GM21717 (cell line): ENCODE measurements around the gene NEO1.

ENCODE experiments used
- ATAC-seq: cut with Tn5 transposase; IDR thresholded peaks from one replicate; pipeline ENCODE4 v1.9.1; 2021; ENCODE audit warnings: mild to moderate bottlenecking, moderate library complexity; ENCODE audit not compliant: unreplicated experiment

The NEO1 gene

GRCh38 chr15:73246898-73247297, 194.6 kb downstream of the NEO1 start:
- ATAC-seq = no peak

DNA sequence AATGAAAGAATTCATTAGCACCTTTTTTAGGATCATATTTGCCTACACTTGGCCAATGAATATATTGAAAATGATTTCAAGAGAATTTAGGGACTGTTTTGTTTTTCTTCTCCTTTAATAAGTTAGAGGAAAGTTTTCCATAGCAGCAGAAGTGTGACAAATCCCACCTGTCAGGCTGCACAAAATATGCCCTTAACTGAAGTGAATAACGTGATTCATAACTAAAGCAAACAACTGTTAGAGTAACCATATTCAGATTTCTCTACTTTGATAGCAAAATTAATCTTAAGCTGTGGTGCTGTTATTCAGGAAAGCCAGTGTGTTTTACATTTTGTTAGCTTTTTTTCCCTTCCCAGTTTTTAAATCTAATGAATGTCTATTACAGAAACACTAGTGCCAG, 195.1 kb downstream of the NEO1 start:
- ATAC-seq = no peak

- no peak for ATAC-seq
Measured at GRCh38 chr15:73249499-73249898, 197.2 kb downstream of the NEO1 start.

- ATAC-seq = no peak
Measured at GRCh38 chr15:73254598-73254997, 202.3 kb downstream of the NEO1 start.

DNA sequence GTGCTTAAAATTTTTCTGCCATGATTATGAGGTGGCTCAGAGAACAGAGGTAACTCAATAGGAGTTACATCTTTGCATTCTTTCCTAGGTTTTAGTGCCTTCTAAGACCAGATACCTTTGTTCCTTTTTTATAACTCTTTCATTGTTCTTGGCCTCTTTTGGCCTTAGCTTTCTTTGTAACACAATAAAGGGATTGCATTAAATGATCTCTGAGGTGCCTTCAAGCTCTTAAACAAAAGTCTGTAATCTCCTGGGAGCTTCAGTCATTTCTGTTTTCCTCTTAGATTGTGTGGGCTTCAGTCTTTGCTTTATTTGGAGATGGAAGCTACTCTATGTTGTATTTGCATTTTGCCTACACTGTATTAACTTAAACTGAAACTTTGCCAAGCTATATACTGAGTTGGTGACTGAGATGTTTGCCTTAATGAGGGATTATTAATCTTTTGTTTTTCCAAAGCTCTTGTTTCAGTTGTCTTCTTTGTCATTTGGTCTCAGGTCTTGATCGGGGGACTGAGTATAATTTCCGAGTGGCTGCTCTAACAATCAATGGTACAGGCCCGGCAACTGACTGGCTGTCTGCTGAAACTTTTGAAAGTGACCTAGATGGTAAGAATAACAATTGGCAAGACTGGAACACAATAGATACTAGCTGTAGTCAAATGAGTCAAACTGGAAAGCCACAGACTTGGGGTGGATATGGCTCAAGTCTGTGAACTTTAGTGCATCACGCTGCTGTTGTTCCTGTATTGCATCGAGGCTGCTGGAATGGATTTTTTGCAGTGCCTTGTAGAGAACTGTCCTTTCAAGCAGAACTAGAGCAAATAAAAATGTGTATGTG, 206.2 kb downstream of the NEO1 start:
- ATAC-seq = no peak

DNA sequence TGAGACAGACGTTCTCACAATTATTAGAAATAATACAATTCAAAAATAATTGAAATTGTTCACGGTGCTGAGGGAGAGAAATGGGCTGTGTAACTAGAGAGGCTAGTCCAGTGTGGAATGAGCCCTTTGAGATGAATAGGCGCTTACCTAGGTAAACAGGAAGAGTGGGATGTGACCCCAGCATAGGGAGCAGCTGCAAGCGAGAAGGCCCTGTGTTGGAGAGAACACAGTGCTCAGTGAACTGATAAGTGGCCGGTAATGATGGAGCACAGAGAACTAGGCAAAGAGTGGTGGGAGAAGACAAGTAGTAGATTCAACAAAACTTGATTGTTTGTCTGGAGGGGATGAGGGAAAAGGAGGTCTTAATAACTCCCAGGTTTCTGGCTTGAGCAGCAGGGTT, 212.6 kb downstream of the NEO1 start:
- ATAC-seq = no peak

DNA sequence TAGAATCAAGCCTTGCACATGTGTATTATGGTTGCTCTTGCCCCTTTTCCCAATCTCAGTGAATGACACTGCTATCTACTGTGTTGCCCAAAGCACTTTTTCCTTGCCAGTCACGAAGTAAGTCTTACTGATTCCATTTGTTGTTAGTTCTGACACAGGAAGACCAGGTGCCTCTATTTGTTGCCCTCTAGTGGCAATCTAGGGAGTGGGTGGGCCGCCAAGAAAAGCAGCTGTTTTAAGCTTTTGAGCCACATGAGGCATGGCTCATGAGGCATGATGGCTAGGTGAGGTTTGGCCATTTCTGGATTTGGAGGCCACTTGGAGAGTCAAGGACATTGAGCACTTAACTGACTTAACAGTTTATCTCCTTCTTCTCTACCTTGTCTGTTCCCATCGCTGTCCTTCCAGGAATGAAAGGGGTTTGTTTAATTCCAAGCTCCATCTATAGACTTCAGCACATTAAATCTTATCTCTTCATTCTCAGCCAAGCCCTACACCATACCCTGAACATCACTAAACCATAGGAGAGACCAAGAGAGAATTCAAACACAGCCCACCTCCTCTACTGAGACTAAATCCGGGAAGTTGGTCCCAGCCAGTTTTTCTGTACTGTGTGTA, 213.4 kb downstream of the NEO1 start:
- ATAC-seq = no peak

DNA sequence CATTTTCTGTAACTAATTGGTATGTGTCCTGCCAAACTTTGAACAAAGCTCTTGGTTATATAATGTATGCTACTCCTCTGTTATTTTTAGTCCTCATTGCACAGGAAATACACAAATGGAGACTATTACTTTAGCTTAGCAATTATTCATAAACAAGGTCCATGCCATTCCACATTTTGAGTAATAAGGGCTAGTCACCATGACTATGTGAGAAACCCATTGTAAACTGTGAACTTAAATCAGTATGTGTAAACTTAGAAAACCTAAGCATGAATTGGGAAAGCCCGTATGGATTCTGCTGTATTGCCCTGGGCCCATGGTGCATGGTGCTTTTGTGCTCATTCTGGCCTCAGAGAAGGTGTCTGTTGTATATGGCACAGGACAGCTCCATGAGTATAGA, 216.2 kb downstream of the NEO1 start:
- no peak for ATAC-seq

- ATAC-seq = no peak
Measured at GRCh38 chr15:73270366-73271097, 218.3 kb downstream of the NEO1 start.

DNA sequence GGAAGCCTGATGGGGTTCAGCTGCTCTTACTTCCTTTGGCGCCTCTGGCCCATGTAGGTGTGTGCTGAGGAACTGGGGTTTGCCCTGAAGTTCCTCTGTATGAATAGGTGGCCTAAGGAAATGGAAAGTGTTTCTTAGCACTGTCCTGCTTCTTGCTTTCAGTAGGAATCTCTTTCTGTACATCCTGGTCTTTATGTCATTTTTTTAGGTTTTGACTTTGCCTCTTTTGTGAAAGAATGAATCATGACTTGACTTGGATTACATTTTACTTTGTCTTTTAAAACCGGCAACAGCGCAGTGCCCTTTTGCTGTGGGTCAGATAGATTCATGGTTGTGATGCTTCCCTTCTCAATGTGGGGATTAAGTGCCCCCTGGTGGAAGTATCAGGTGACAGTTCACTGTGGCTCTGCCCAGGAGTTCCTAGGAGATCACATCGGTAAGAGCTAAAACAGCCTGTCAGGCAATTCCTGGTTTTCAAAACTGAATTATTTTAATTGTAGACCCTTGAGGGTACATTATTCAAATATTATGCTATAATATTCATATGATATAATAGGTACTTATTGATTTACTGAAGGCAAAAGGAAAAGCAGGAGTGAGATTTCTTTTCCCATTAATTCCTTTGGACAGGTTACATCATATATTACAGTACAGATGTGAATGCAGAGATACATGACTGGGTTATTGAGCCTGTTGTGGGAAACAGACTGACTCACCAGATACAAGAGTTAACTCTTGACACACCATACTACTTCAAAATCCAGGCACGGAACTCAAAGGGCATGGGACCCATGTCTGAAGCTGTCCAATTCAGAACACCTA, 221.1 kb downstream of the NEO1 start:
- no peak for ATAC-seq

GRCh38 chr15:73275862-73276261, 223.6 kb downstream of the NEO1 start:
- ATAC-seq = no peak

GRCh38 chr15:73282567-73283365, 230.5 kb downstream of the NEO1 start:
- no peak for ATAC-seq

DNA sequence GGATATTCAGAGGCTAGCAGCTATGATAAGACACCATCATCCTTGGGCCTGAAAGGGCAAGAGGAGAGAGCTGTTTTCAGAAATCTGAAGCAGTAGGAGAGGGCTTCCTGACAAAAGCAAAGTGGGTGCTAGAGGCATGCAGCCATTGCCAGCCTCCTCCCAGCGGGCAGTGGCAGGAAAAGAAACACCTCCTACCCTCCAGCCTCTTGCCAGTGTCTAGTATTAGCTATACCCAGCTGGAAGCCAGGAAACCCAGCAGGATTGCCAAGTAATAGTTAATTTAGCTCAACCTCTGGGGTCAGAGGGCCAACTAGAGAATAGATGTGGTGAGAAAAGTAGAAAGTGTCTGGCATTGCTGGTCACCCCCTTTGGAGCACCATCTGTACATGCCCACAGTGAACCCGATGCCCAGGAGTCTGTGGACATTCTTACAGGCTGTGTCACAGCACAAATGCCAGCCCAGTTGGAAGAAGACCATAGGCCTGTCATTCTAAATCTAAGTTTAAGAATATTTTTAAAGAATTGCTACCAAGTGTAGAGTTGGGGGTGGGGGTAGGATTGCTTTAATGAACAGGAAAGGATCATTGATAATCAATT, 231.2 kb downstream of the NEO1 start:
- ATAC-seq = no peak

DNA sequence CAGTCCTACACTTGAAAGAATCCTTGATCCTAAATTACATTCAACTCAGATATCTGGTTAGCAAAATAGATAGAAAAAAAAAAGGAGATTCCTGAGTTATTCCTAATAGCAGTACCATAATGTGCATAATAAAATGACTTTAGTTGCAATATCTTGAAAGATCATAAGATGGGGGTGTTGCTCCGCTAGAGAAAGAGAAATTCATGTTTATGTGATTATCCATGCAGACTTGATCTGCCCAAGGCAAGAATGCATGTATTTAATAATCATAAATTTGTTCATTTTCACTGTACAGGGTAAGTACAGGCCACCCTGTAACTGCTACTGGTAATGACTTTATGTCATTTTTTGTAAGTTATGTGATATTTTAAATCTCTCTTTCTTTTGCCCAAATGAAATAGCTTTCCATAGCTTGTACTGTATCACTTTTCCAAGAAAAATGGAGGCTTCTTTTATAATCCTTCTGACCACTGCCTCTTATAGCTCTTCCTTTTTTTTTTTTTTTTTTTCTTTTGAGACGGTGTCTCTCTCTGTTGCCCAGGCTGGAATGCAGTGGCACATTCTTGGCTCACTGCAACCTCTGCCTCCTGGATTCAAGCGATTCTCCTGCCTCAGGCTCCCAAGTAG, 231.9 kb downstream of the NEO1 start:
- no peak for ATAC-seq

- no peak for ATAC-seq
Measured at GRCh38 chr15:73286311-73286710, 234.0 kb downstream of the NEO1 start.

DNA sequence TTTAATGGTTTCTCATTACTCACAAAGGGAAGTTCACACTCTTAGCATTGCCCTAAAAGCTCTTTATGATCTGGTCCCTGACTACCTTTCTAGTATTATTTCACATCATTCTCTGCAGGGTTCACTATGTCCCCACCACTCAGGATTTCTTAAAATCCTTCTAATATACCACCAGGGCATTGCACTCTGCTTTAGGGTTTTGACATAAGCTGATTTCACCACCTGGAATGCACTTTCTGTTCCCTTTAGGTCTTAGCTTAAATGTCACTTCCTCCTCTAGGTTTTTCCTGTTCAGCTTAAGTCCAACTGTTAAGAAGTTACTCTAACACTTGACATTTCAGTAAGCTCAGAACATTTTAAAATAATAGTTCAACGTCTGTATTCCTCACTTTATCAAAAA, 234.8 kb downstream of the NEO1 start:
- no peak for ATAC-seq

GRCh38 chr15:73291441-73291840, 239.2 kb downstream of the NEO1 start:
- no peak for ATAC-seq

DNA sequence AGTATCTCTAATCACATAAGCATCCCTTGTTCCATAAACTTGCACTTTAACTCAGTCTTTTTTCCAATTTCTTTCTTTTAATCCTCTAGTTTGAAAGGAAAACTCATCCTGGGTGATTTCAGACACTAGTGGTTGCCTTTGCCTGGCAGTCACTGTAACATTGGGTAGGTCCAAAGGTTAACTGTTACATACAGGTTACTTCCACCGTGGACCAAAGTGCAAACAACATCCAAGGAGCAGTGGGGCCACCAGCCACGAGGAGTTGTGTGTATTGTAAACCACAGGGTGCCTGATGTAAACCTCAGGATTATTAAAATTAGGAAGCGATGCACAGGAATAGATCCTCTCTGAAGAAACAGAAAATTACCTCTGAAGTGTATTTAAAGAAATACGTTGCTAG, 241.5 kb downstream of the NEO1 start:
- no peak for ATAC-seq

DNA sequence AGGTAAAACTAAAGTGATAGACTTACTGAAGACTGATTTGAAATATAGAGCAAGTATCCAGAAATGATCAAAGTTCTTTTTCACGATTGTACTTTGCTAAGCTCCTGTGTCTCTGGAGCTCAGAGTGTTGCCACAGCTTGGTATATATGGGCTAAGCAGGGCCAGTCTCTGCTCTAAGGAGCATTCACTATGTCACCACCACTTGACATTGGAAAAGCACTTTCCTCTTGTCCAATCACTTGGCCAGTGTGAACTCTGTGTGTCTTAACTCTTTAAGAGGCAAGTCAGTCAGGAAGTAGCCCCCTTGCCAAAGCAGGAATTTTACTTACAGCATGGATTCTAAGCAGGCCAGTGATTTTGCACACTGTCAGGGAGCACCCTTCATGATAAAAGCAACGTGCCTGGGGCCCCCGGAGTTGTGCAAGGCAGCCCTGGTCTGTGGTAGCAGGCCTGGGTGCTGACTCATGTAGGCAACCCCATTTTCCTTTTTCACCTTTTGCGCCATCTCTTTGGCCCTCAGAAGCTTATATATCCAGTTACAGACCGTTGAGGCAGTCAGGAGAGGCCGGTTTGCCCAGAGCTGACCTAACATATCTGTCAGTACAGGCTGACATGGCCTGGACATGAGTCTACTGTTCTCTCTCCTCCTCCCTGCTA, 243.5 kb downstream of the NEO1 start:
- ATAC-seq = no peak
